OCI-LY1 (cell line): ENCODE measurements around the gene GBP5.

ENCODE experiments used
- H2AFZ ChIP-seq: fragments of 200-600 bp; sonication (generic), shearing (Covaris generic); 2 replicates; pipeline ENCODE4 v1.6.0; 2014; ENCODE audit warnings: antibody characterized with exemption, mild to moderate bottlenecking, low read length
- H3F3A ChIP-seq: fragments of 200-600 bp; sonication (generic), shearing (Covaris generic); 2 replicates; pipeline ENCODE4 v1.6.0; 2014; ENCODE audit warnings: mild to moderate bottlenecking, antibody characterized with exemption, low read length, moderate library complexity; ENCODE audit not compliant: insufficient read depth
- H3K27ac ChIP-seq: fragments of 200-600 bp; sonication (generic); 2 replicates; pipeline ENCODE4 v1.5.1; 2014; ENCODE audit warnings: low read length, mixed run types, mild to moderate bottlenecking, low read depth; ENCODE audit not compliant: poor library complexity, severe bottlenecking
- H3K27me3 ChIP-seq: fragments of 200-600 bp; sonication (generic); 2 replicates; pipeline ENCODE4 v1.6.0; 2014; ENCODE audit warnings: antibody characterized with exemption, mild to moderate bottlenecking, low read length, moderate library complexity; ENCODE audit not compliant: insufficient read depth
- H3K36me3 ChIP-seq: fragments of 200-600 bp; sonication (generic); 2 replicates; pipeline ENCODE4 v1.6.1; 2014; ENCODE audit warnings: mild to moderate bottlenecking, antibody characterized with exemption, low read length, moderate library complexity, mixed read lengths; ENCODE audit not compliant: insufficient read depth
- H3K4me1 ChIP-seq: fragments of 200-600 bp; sonication (generic); 2 replicates; pipeline ENCODE4 v1.5.1; 2014; ENCODE audit warnings: mild to moderate bottlenecking, low read length, moderate library complexity; ENCODE audit not compliant: insufficient read depth, severe bottlenecking
- H3K4me2 ChIP-seq: fragments of 200-600 bp; sonication (generic), shearing (Covaris generic); 2 replicates; pipeline ENCODE4 v1.6.1; 2014; ENCODE audit warnings: low read length
- H3K4me3 ChIP-seq: fragments of 200-600 bp; sonication (generic); 2 replicates; pipeline ENCODE4 v1.5.1; 2014; ENCODE audit warnings: low read length, low read depth, mild to moderate bottlenecking, mixed read lengths; ENCODE audit not compliant: poor library complexity, severe bottlenecking
- H3K79me2 ChIP-seq: fragments of 200-600 bp; shearing (Covaris generic); 2 replicates; pipeline ENCODE4 v1.6.1; 2016; ENCODE audit warnings: mixed run types, low read length, mixed read lengths; ENCODE audit not compliant: insufficient read depth
- H3K9ac ChIP-seq: fragments of 200-600 bp; sonication (generic), shearing (Covaris generic); 2 replicates; pipeline ENCODE4 v1.6.1; 2014; ENCODE audit warnings: mild to moderate bottlenecking, low read length, mixed read lengths
- H3K9me2 ChIP-seq: fragments of 200-600 bp; sonication (generic), shearing (Covaris generic); 2 replicates; pipeline ENCODE4 v1.6.1; 2014; ENCODE audit warnings: low read depth, mild to moderate bottlenecking, low read length, mixed read lengths
- H3K9me3 ChIP-seq: fragments of 200-600 bp; shearing (Covaris generic); 2 replicates; pipeline ENCODE4 v1.6.1; 2014; ENCODE audit warnings: low read length, mixed read lengths
- H4K20me1 ChIP-seq: fragments of 200-600 bp; sonication (generic), shearing (Covaris generic); 2 replicates; pipeline ENCODE4 v1.6.0; 2016; ENCODE audit warnings: mild to moderate bottlenecking, low read length; ENCODE audit not compliant: insufficient read depth
- CTCF ChIP-seq: fragments of 200-600 bp; sonication (generic), shearing (Covaris generic); IDR thresholded peaks from 2 replicates; pipeline ENCODE4 v1.5.1; 2017; ENCODE audit warnings: mild to moderate bottlenecking, antibody characterized with exemption, low read length, moderate library complexity, mixed read lengths
- EZH2 ChIP-seq: fragments of 200-600 bp; sonication (generic), shearing (Covaris generic); IDR thresholded peaks from 2 replicates; pipeline ENCODE4 v1.8.0; 2017; ENCODE audit warnings: borderline replicate concordance, mixed run types, mild to moderate bottlenecking, antibody characterized with exemption, low read length, moderate library complexity, mixed read lengths

GBP5 gene

GRCh38 chr1:89288051-89288340 lies 15.3 kb upstream of the GBP5 start:
- Histone ChIP-seq H3K4me2 (no peak overlapping the region), H3K4me1 (no peaks in the 10 kb centered on the region)

DNA sequence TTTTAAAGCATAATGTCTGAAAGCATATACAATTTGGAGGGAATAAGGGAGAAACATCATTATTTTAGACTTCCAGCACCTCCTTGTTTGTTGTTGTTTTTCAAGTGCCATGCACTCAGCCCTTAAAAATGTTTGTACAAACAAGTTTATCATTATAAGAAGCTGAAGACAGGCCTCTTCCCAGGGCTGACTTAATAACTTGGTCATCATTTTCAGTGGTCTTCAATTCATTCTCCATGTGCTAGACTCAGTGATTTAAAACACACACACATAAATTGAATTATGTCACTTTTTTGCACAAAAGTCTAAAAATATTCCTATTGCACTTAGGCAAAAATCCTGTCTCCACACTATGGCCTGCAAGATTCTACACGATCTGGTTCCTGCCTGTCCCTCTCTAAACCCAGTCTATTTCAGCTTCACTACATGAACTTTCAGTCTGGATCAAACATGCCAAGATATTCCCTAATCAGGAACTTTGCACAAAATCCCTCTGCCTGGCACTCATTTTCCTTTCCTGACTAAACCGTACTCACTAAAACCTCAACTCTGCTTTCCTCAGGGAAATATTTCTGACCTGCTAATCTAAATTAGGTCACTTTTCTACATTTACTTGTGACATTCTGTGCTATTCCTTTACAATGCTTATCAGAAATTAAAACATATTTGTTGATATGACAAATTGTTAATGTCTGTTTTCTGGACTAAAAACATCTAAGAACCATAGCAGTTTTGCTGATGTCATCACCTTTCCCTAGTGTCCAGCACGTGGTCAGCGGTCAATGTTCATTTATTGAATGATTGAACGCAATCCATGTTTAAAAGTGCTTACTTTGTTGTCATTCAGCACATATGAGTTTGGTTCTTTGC lies 14.8 kb upstream of the GBP5 start:
- H2AFZ ChIP-seq: no peak overlapping the region
- no peaks in the 10 kb centered on the region for H3K36me3 ChIP-seq
- no peaks in the 10 kb centered on the region for H3K9me2 ChIP-seq
- H3K9me3 ChIP-seq: no peaks in the 10 kb centered on the region
- H3K79me2 ChIP-seq: no peaks in the 10 kb centered on the region
- no peak overlapping the region for H3K9ac ChIP-seq
- no peak overlapping the region for H3K4me3 ChIP-seq
- no peaks in the 10 kb centered on the region for H3F3A ChIP-seq
- TF ChIP-seq EZH2 (no peak), CTCF (no peak)
- no peak overlapping the region for H3K4me2 ChIP-seq
- H3K27me3 ChIP-seq: no peaks in the 10 kb centered on the region
- H3K4me1 ChIP-seq: no peaks in the 10 kb centered on the region
- no peaks in the 10 kb centered on the region for H4K20me1 ChIP-seq
- H3K27ac ChIP-seq: no peak overlapping the region

More at GRCh38 chr1:89288051-89288340, 15.3 kb upstream of the GBP5 start:
- Histone ChIP-seq H4K20me1 (no peaks in the 10 kb centered on the region), H3K9ac (no peak overlapping the region), H3K9me3 (no peaks in the 10 kb centered on the region), H2AFZ (no peak overlapping the region), H3K4me3 (no peak overlapping the region), H3K27ac (no peak overlapping the region), H3K27me3 (no peaks in the 10 kb centered on the region), H3K9me2 (no peaks in the 10 kb centered on the region), H3F3A (no peaks in the 10 kb centered on the region), H3K36me3 (no peaks in the 10 kb centered on the region), H3K79me2 (no peaks in the 10 kb centered on the region)
- TF ChIP-seq EZH2: no peak
- TF ChIP-seq CTCF: no peak

GRCh38 chr1:89286549-89287180 lies 14.0 kb upstream of the GBP5 start:
- Histone ChIP-seq H3K4me1 (no peaks in the 10 kb centered on the region), H2AFZ (no peak overlapping the region), H3K79me2 (no peaks in the 10 kb centered on the region), H3K4me3 (no peak overlapping the region), H3F3A (no peaks in the 10 kb centered on the region), H3K27me3 (no peaks in the 10 kb centered on the region), H3K27ac (no peak overlapping the region), H4K20me1 (no peaks in the 10 kb centered on the region), H3K9me3 (no peaks in the 10 kb centered on the region), H3K9me2 (no peaks in the 10 kb centered on the region), H3K4me2 (no peak overlapping the region), H3K9ac (no peak overlapping the region), H3K36me3 (no peaks in the 10 kb centered on the region)
- TF ChIP-seq EZH2: no peak
- TF ChIP-seq CTCF: no peak
